OCI-LY7 (cell line): ENCODE results near the gene NFKB1. TPM values are rescaled to one million over a fixed set of nuclear protein-coding genes. Genes with fewer than 3 reads are reported as not detected.

Experiments
- BruUV-seq: library from RNA; stranded (reverse); fragments of 400-500 nt; replicated peaks from 2 replicates; lab custom pipeline; 2021; lab: Mats Ljungman, UMichigan
- CTCF ChIA-PET: fragments of 300-600 bp; sonication (Branson Sonifier 250); formaldehyde crosslinking; loops from one replicate; lab custom pipeline; 2022; ENCODE audit warnings: antibody characterized with exemption; ENCODE audit not compliant: unreplicated experiment; lab: Charles Lee
- POLR2A ChIA-PET: fragments of 300-600 bp; sonication (Branson Sonifier 250); formaldehyde crosslinking; loops from one replicate; lab custom pipeline; 2022; ENCODE audit warnings: antibody characterized with exemption; lab: Charles Lee
- DNase-seq: peaks from one replicate; pipeline ENCODE4 v3.0.0-alpha.2; 2015; ENCODE audit warnings: low spot score
- H2AFZ ChIP-seq: fragments of 200-600 bp; sonication (generic), shearing (Covaris generic); 2 replicates; pipeline ENCODE4 v1.6.1; 2014; ENCODE audit warnings: mild to moderate bottlenecking, antibody characterized with exemption, low read length, moderate library complexity
- H3K27ac ChIP-seq: fragments of 200-600 bp; sonication (generic); 2 replicates; pipeline ENCODE4 v1.5.1; 2014; ENCODE audit warnings: mixed run types, low read depth, mild to moderate bottlenecking, moderate library complexity, low read length, inconsistent platforms; ENCODE audit not compliant: poor library complexity, severe bottlenecking
- H3K36me3 ChIP-seq: fragments of 200-600 bp; sonication (generic); 2 replicates; pipeline ENCODE4 v1.6.1; 2014; ENCODE audit warnings: mild to moderate bottlenecking, antibody characterized with exemption, low read length, moderate library complexity, mixed read lengths; ENCODE audit not compliant: insufficient read depth
- H3K4me1 ChIP-seq: fragments of 200-600 bp; sonication (generic); 2 replicates; pipeline ENCODE4 v1.5.1; 2014; ENCODE audit warnings: mild to moderate bottlenecking, low read length; ENCODE audit not compliant: insufficient read depth, poor library complexity, severe bottlenecking
- H3K4me2 ChIP-seq: fragments of 200-600 bp; sonication (generic); 2 replicates; pipeline ENCODE4 v1.6.1; 2014; ENCODE audit warnings: mild to moderate bottlenecking, low read length
- H3K4me3 ChIP-seq: fragments of 200-600 bp; sonication (generic); 2 replicates; pipeline ENCODE4 v1.5.1; 2014; ENCODE audit warnings: mild to moderate bottlenecking, low read depth, low read length; ENCODE audit not compliant: poor library complexity, severe bottlenecking
- H3K79me2 ChIP-seq: fragments of 200-600 bp; sonication (generic); 2 replicates; pipeline ENCODE4 v1.6.1; 2016; ENCODE audit warnings: low read depth, mild to moderate bottlenecking, low read length, moderate library complexity, mixed read lengths; ENCODE audit not compliant: insufficient read depth
- H3K9me2 ChIP-seq: fragments of 200-600 bp; sonication (generic); 2 replicates; pipeline ENCODE4 v1.6.1; 2016; ENCODE audit warnings: mild to moderate bottlenecking, low read length, mixed read lengths; ENCODE audit not compliant: insufficient read depth
- H3K9me3 ChIP-seq: fragments of 200-600 bp; sonication (generic); 2 replicates; pipeline ENCODE4 v1.6.1; 2014; ENCODE audit warnings: mild to moderate bottlenecking, mixed run types, low read length, mixed read lengths
- H4K20me1 ChIP-seq: fragments of 200-600 bp; sonication (generic); 2 replicates; pipeline ENCODE4 v1.6.1; 2014; ENCODE audit warnings: mild to moderate bottlenecking, antibody characterized with exemption, low read length, moderate library complexity, mixed read lengths; ENCODE audit not compliant: insufficient read depth
- CTCF ChIP-seq: fragments of 200-600 bp; sonication (generic); conservative IDR thresholded peaks from 2 replicates; pipeline ENCODE4 v1.5.1; 2014; ENCODE audit warnings: mild to moderate bottlenecking, antibody characterized with exemption, low read length, moderate library complexity, mixed read lengths
- EZH2phosphoT487 ChIP-seq: fragments of 200-600 bp; sonication (generic); IDR thresholded peaks from 2 replicates; pipeline ENCODE4 v1.6.1; 2018; ENCODE audit warnings: low read depth, borderline replicate concordance, mild to moderate bottlenecking, mixed run types, antibody characterized with exemption, low read length, moderate library complexity, mixed read lengths
- intact Hi-C: fragments of 100-400 bp; cut with micrococcal nuclease; formaldehyde crosslinking; loops from one replicate; pipeline ENCODE4 v1.10.0; 2022; ENCODE audit not compliant: unreplicated experiment
- total RNA-seq, 2 experiments: library from RNA; depleted of rRNA in 1 of 2; stranded (reverse); fragments of >200 nt in 1 of 2; shearing (Covaris generic) in 1 of 2; gene quantifications; 2 replicates each; pipeline ENCODE4 v1.2.3, GENCODE V29; 2014 to 2022

NFKB1 gene
- total RNA-seq, 2 experiments from 2014 or later = 23.1 to 47.8 TPM

GRCh38 chr4:102530986-102531385, 29.8 kb downstream of the NFKB1 start:
- no peak overlapping the region for H3K4me2 ChIP-seq
- ChIA-PET POLR2A (interaction anchor here (1.0 to 1.3 kb wide), 2 partner anchors 12 to 15 kb away, joined by 5 to 9 read pairs; no protein-coding TSS in a partner anchor), CTCF (no interaction called here)
- H4K20me1 ChIP-seq = no peaks in the 10 kb centered on the region; the same call in 1 of the 2 replicates
- no peaks in the 10 kb centered on the region for H3K4me1 ChIP-seq
- H3K36me3 ChIP-seq = peaks cover 24% of the 10 kb centered on the region
- no peak overlapping the region for H3K27ac ChIP-seq
- H3K9me3 ChIP-seq = no peaks in the 10 kb centered on the region
- no peak for DNase-seq
- no peak overlapping the region for H2AFZ ChIP-seq
- TF ChIP-seq EZH2phosphoT487 (no peak), CTCF (no peak)
- no peaks in the 10 kb centered on the region for H3K79me2 ChIP-seq
- BruUV-seq = no TSS peak
- no peaks in the 10 kb centered on the region for H3K9me2 ChIP-seq
- no peak overlapping the region for H3K4me3 ChIP-seq
- intact Hi-C loops = no loop called here

GRCh38 chr4:102531462-102531861, 30.3 kb downstream of the NFKB1 start:
- Histone ChIP-seq H3K4me1 (no peaks in the 10 kb centered on the region), H3K27ac (no peak overlapping the region), H4K20me1 (no peaks in the 10 kb centered on the region; the same call in 1 of the 2 replicates), H3K79me2 (no peaks in the 10 kb centered on the region), H2AFZ (no peak overlapping the region), H3K36me3 (peaks cover 24% of the 10 kb centered on the region), H3K4me3 (no peak overlapping the region), H3K9me3 (no peaks in the 10 kb centered on the region), H3K4me2 (no peak overlapping the region), H3K9me2 (no peaks in the 10 kb centered on the region)
- ChIA-PET CTCF (no interaction called here), POLR2A (interaction anchor here (1.0 kb wide), 1 partner anchor 12 kb away, joined by 9 read pairs; no protein-coding TSS in a partner anchor)
- no peak for DNase-seq
- BruUV-seq = no TSS peak
- intact Hi-C loops = no loop called here
- TF ChIP-seq CTCF = no peak

GRCh38 chr4:102533348-102533747, 32.2 kb downstream of the NFKB1 start:
- H3K27ac ChIP-seq = no peak overlapping the region
- intact Hi-C loops = no loop called here
- TF ChIP-seq CTCF (no peak), EZH2phosphoT487 (no peak)
- H3K79me2 ChIP-seq = no peaks in the 10 kb centered on the region
- H3K9me2 ChIP-seq = no peaks in the 10 kb centered on the region
- H2AFZ ChIP-seq = no peak overlapping the region
- H3K4me2 ChIP-seq = no peak overlapping the region
- POLR2A ChIA-PET = interaction anchor here (0.8 to 1.0 kb wide), 2 partner anchors 13 to 54 kb away, joined by 3 to 4 read pairs; no protein-coding TSS in a partner anchor
- peaks cover 32% of the 10 kb centered on the region for H3K36me3 ChIP-seq
- H4K20me1 ChIP-seq = no peaks in the 10 kb centered on the region
- no peaks in the 10 kb centered on the region for H3K4me1 ChIP-seq
- no peak for DNase-seq
- CTCF ChIA-PET = no interaction called here
- H3K4me3 ChIP-seq = no peak overlapping the region
- BruUV-seq = no TSS peak
- H3K9me3 ChIP-seq = no peaks in the 10 kb centered on the region
